Anterior cingulate cortex (tissue), 58 donors: ENCODE results near the gene TRRAP.

Experiments used
- DNase-seq, 58 donors: peaks; one replicate each; lab custom pipeline; 2025; lab: John Stamatoyannopoulos, UW

The TRRAP gene

DNA sequence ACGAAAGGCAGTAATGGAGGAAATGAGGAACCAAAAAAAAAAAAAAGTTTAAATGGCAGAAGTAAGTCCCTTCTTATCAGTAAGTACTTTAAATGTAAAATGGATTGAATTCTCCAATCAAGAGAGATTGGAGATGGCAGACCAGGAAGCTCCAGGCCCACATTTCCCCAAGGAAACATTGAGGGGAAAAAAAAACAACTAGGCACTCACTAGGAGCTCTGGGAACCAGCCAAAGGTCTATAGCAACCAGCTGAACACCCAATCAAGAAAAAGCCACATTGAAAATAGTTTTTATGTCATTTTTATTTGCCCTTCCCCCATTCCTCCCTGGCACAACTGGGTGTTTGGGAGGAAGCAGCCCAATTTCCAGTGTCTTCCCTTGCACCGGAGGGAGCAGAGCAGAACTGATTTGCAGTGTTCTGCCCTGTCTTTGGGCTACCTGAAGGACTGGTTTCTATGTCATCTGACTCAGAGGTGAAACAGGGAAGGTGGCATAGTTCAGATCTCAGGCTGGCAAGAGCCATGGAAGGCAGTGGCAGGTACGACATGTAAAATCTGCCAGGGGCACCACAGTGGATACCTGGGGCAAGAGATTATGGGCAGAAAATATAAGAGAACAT lies 143.7 kb downstream of the TRRAP start:
- DNase-seq, result no peak

DNA sequence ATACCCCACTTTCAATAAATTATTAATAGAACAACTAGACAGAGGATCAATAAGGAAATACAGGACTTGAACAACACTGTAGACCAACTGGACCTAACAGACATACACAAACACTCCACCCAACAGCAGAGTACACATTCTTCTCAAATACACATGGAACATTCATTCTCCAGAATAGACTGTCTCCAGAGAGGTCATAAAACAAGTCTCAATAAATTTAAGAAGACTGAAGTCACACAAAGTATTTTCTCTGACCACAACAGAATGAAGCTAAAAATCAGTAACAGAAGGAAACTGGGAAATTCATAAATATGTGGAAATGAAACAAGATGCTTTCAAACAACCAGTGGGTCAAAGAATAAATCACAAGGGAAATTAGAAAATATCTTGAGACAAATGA lies 145.7 kb downstream of the TRRAP start:
- no peak for DNase-seq

DNA sequence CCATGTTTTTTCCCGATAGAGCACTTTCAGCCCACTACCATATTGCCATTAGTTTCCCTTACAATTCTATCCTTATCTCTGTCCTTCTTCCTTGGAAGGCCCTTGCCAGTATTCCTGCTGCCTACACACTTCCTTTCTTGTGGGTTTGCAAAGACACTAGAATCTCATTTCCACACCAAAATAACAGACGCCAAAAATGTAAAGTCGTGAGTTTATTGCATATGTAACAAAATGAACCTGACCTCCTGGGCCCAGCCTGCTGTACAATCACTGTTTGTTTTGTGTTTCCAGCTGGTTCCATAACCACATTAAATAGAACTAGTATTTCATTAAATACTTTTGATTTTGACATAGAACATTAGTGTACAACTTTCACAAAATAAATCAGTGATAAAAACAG lies 148.9 kb downstream of the TRRAP start:
- DNase-seq, result no peak

DNA sequence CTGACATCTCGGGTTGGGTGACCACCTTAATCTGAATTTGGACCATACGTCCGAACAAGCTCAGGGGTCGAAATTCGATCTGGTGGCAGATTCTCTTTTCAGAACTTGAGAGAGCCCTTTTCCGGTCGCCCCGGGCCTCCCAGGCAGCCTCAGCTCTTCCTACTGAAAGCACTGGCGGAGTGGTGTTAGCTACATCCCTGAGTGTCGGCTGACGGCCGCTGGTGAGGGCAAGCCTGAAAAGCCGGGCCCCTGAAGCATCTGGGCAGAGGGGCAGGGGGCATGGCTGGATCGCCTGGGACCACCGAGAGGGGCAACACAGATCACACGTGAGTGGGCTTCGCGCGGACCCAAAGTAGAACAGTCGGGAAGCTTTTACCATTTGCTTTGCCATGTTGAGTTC lies 149.5 kb downstream of the TRRAP start:
- DNase-seq, result no peak

DNA sequence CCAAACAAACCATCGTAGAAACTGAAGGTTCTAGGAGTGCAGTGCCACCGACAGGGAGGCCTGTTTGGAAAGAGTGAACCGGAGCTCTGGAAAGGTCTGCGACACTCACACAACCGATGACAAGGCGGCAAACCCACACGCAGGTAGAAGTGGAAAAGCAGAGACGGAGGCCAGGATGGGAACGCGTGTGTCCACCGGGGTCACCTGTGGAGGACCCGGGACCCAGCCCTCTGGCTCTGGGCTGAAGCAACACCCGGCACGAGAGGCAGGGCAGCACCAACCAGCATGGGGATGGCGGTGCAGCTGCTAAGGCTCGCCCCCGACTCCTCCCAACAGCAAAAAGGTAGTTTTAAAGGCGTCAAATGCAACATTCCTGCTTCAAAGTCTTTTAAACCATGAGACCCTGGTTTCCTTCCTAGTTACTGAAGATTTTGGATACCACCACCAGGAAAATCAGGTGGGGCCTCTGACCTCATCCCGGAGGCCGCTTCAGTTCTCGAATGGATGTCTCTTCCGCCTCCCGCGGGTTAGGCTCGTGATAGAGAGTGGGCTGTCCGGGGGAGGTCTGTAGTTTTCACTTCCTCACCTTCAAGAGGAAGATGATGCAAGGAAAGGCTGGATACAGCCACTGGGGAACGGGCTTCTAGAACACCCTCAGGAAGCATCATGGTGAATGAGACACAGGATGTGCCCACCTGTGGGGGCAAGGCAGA lies 150.1 kb downstream of the TRRAP start:
- no peak for DNase-seq

DNA sequence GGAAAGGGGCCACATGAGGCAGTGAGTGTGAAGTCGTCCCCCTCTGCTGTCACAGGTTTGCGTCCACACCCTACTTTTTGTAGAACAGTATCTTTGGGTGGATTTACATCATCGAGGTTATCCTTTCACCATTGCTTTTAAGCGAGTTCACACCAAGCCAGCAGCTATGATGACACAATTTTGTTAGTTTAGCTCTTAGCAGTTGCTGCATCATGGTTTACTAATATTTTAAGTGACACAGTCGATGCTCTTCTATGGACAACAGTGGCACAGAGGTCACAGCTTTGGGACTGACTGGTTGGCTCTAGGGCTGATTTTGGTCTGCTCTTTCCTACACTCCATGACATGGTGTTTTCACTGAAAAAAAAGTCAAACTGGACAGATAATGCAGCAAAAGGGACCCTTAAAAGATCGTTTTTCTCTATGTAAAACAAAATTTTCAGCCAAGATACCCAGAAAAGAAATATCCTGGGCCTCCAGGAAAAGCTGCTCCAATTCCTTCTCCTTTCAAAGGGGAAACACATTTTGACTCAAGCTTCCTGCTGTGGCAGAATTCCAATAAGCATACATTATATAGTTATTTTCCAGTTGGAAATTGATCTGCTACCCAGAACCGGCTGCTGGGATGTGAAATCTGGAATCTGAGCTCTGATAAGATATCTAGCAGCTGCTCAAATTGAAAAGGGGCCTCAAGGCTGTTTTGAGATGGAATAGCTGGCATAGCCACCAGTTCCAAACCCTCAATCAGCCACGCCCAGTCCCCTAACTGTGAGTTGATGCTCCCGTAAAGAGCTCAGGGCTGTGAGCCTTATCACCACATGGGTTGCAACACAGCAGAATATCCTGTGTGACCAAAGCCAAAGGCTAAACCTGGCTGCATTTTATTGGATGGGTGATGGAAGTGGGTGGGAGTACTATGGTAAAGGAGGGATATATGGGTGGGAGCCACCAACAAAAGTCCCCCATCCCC lies 151.4 kb downstream of the TRRAP start:
- DNase-seq, result no peak

DNA sequence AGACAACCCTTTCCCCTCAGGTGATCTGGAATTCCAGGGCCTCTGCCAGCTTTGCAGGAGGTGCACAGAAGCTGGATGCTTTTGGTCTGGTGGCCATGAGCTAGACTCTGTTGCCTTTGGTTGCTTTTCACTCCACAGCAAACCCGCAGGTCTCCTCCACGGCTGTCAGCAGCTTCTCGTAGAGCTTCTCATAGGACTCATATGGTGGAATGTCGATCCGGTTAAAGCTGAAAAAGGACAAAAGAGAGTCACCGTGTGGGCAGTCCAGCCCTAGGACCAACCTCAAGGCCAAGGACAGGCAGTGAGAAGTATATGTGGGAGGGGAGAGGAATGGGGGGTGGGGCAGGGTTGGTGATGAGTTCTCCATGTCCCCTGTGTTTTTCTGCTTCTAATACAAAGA lies 152.1 kb downstream of the TRRAP start:
- DNase-seq, result no peak

DNA sequence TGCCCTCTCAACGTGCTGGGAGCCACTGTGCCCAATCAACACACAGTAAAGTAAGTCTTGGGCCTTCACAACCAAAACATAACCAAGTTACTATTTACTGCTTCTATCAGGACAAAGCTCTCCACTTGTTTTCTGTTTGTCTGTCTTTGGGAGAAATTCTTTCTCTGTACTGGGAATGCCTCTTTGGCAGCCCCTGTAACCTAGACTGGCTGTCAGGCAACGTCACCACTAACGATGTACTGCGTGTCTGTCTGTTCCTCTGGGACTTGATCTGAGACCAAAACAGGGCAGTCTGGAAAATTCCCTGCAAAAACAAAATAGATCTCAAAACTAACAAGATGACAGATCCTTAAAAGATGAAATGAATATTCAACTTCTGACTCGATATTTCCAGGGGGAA lies 152.6 kb downstream of the TRRAP start:
- no peak for DNase-seq

DNA sequence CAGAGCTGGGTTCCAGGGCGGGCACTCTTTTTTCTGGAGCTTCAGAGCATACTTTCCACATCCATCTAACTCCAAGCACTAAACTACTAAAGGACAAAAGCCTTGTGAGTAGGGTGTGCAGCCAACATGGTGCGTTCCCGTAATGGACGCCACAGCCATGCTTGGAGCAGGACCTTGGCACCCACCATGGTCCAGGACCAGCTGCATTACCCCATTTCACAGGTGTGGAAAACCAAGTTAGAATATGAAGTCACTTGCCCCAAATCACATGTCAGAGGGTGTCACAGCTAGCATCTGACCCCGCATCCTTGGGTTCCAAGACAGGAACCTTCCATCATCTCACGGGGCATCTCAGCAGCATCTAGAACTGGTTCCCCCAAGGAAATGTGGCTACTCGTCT lies 153.2 kb downstream of the TRRAP start:
- no peak for DNase-seq

DNA sequence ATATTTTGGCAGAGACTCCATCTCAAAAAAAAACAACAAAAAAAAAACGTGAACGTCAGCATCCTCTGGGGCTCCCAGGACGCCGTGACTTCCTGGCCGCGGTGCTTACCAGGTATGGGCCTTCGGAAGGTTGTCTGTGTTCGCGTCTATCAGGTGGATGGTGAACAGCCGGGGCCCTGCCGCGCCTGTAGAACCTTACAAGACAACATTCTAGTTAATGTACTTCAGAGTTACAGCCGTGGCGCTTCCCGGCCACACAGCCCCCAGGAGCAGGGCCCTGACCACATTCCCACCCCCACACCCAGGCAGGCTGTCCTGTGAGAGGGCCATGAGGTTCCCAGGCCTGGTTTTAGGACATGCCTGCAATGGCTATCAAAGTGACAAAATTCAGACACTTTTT lies 154.6 kb downstream of the TRRAP start:
- DNase-seq, result no peak

DNA sequence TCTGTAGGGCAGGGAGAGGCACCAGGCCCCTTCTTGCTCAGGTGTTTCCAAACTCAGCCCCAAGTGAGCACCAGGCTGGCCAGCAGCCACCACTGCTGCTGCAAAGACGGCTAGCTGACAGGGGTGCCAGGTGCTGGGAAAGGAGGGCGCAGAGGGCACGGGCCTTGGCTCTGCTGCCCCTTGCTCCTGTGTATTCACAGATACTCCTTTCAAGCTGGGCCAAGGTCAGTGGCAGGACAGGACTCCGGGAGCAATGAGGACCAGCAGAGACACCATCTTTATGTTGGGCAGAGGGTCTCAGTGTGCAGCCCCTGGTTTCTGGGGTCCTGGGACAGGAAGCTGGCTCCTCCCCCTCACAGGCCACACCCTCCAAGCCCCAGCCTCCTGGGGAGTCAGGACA lies 155.4 kb downstream of the TRRAP start:
- no peak for DNase-seq

DNA sequence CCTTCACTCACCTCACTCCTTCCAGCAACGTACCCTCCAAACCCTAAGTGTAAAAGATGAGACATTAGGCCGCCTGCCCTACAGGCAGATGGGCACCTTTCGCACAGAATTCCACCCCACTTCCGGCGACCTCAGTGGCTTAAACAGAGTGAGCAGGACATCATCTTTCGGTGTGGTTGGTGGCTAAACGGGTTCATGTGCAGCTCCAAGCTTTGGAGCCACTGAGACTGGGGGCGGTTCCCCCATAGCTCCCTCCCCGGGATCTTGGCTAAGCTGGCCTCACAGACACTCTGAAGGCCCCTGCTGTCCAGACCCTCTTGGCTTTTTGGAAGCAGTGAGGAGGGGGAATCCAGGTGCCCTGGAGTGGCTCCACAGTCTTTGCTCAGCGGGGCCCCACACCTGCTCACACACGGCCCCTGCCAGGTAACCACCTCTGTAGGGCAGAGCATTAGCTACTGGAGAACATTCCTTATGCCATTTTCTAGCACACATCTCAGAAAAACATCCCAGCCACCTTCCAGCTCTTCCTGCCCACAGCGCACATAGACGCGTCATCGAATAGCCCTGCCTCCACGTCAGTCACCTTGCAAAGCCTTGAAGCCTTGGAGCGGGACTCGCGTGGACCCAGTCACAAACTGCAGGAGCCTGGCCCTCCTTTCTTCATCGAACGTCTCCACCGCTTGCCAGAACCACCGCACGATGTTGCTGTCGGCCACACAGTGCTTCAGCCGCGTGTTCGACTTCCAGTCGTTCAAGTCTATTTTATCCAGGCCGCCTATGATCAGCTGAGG lies 156.8 kb downstream of the TRRAP start:
- DNase-seq, result no peak

DNA sequence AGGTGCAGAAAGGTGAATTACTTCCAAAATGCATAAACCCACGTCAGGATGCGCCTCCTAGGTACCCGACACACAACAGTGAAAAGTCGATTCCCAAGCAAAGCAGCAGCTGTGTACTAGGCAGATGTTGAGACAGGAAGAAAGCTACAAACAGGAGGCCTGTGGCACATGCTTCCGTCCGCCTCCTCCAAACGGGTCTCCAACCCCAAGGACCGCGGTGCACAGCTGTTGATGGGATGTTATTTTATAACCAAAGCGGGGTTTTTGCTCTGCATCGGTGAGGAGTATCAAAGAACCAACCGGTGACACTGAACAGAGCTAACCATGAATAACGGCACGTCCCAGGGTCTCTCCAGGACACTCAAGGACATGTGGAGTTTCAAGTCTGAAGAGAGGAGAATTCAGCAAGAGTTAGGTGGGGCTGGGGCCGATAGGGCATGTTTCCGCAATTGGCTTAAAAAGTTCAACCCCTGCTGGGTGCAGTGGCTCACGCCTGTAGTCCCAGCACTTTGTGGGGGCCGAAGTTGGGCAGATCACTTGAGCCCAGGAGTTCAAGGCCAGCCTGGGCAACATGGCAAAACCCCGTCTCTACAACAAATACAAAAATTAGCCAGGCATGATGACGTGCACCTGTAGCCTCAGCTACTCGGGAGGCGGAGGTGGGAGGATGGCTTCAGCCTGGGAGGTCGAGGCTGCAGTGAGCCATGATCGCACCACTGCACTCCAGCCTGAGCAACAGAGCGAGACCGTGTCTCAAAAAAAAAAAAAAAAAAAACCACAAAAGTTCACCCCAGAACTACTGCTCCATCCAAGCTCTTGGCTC lies 157.6 kb downstream of the TRRAP start:
- DNase-seq, result no peak

DNA sequence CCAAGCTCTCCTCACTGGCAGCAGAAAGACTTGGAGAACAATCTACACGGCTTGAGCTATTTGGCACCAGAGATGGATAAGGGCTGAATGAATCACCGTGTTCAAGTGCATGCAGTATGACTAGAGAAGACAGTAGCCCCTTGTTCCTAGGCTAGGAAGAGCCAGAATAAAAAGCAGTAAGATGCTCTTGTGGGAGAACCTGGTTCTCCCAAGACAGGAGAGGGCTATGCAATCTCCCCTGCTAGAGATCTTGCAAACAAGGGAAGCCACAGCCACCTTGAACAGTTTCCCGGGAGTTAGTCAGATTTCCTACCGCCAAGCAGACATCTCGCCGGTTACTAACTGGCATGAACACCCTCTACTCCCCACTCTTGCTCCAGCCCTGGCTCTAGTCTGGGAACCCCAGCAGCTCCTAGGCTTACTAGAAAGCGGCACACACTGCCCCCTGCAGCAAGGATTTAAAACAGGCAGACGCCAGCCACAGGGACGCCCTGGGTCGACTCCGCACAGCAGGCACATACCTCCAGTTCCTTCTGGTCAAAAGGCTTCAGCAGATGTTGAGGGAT lies 158.3 kb downstream of the TRRAP start:
- DNase-seq, result peak in 54 of 58 donors; percentile 14 to 87 (median 59)

DNA sequence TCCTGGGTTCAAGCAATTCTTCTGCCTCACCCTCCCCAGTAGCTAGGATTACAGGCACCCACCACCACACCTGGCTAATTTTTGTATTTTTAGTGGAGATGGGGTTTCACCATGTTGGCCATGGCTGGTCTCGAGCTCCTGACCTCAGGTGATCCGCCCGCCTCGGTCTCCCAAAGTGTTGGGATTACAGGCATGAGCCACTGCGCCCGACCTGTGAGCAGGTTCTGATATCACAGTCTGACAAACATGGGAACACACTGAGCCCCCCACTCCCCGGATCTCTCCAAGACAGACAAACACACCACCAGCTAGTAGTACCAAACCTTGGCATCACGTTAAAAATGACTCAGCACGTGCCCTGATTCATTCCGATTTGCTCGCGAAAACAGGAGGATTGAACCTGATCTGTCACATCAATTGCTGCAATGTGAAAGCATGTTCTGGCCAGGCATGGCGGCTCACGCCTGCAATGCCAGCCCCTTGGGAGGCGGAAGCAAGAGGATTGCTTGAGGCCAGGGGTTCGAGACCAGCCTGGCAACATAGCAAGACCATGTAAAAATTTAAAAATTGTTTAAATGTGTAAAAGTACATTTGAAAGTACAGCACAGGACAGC lies 159.1 kb downstream of the TRRAP start:
- no peak for DNase-seq

DNA sequence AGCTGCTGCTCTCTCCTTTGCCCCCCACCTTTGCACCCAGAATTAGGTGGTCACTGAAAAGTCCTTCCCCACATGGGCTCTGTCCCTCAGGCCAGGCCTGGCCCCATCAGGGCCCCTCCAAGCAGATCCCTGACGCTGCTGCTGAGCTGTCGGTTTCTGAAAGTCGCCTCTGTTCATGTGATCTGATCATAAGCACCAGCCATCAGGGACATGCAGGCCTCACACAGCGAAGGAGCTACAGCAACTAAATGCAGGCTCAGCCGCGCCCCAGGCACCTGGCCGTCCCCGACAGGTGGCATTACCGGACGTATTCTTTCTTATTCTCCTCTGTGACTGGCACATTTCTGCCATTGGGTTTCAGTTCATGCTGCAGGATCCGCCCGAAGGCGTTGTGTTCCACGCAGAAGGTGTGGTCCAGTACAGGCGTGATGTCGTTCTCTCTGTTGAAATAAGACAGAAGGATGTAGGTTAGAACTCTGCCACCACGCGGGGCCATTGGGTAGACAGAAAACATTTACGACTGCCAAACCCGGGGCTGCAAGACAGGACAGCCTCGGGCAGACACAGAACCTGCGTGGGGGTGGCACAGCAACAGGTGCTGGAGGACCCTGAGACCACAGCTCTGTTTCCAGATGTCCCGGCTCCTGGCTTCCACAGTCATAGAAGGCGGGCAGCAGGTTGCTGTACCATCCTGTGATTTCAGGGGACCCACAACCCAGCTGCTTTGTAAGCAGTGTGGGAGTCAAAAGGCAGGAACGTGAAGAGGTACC lies 159.9 kb downstream of the TRRAP start:
- no peak for DNase-seq

DNA sequence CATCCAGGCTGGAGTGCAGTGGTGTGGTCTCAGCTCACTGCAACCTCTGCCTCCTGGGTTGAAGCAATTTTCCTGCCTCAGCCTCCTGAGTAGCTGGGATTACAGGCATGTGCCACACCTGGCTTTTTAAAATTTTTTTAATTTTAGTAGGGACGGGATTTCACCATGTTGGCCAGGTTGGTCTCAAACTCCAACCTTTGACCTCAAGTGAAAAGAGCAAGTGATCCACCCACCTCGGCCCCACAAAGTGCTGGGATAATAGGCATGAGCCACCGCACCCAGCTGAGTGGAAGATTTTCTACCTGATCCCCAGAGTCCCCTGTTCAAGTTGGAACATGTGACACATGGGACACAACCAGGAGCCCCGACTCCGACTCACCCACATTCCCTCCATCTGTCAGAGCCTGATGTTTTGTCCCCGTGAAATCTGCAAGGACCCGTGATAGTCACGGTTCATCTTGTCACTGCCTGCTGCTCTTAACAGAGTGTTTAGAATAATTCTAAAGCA lies 161.1 kb downstream of the TRRAP start:
- DNase-seq, result no peak
